Fibroblast of peridontal ligament (primary cell): Measurements from ENCODE around the gene SH3GL3.

Experiments
- DNase-seq: peaks from one replicate; pipeline ENCODE4 v3.0.0-alpha.2; 2010; ENCODE audit errors: extremely low read depth

The SH3GL3 gene

GRCh38 chr15:83612898-83613635 lies 165.9 kb downstream of the SH3GL3 start:
- no peak for DNase-seq

- DNase-seq, result no peak
Observed at GRCh38 chr15:83613714-83614113, 166.6 kb downstream of the SH3GL3 start.

GRCh38 chr15:83616840-83617239 lies 169.7 kb downstream of the SH3GL3 start:
- no peak for DNase-seq

- DNase-seq, result no peak
Observed at GRCh38 chr15:83626171-83626802, 179.1 kb downstream of the SH3GL3 start.

- no peak for DNase-seq
Observed at GRCh38 chr15:83631534-83631933, 184.4 kb downstream of the SH3GL3 start.

- DNase-seq, result no peak
Observed at GRCh38 chr15:83643201-83643600, 196.1 kb downstream of the SH3GL3 start.

- DNase-seq, result no peak
Observed at GRCh38 chr15:83644439-83644838, 197.3 kb downstream of the SH3GL3 start.

GRCh38 chr15:83650831-83651230 lies 203.7 kb downstream of the SH3GL3 start:
- no peak for DNase-seq

- DNase-seq, result no peak
Observed at GRCh38 chr15:83651541-83651940, 204.4 kb downstream of the SH3GL3 start.

GRCh38 chr15:83652626-83653204 lies 205.6 kb downstream of the SH3GL3 start:
- no peak for DNase-seq

GRCh38 chr15:83653288-83653638 lies 206.1 kb downstream of the SH3GL3 start:
- DNase-seq, result no peak

GRCh38 chr15:83653639-83654378 lies 206.7 kb downstream of the SH3GL3 start, which contains the start of gene ADAMTSL3:
TSS of gene ADAMTSL3 (plus strand) at chr15:83654123. CDS start at chr15:83655762, 1,639 bp downstream.
- DNase-seq, result no peak

GRCh38 chr15:83654379-83655236 lies 207.5 kb downstream of the SH3GL3 start:
- DNase-seq, result no peak

- DNase-seq, result no peak
Observed at GRCh38 chr15:83655237-83655616, 208.1 kb downstream of the SH3GL3 start.

- no peak for DNase-seq
Observed at GRCh38 chr15:83656192-83656591, 209.1 kb downstream of the SH3GL3 start.

- no peak for DNase-seq
Observed at GRCh38 chr15:83656943-83657528, 209.9 kb downstream of the SH3GL3 start.

- no peak for DNase-seq
Observed at GRCh38 chr15:83657549-83657948, 210.4 kb downstream of the SH3GL3 start.

- DNase-seq, result no peak
Observed at GRCh38 chr15:83658430-83659416, 211.6 kb downstream of the SH3GL3 start.

GRCh38 chr15:83659417-83659812 lies 212.3 kb downstream of the SH3GL3 start:
- no peak for DNase-seq

GRCh38 chr15:83665480-83665879 lies 218.3 kb downstream of the SH3GL3 start:
- DNase-seq, result no peak
